ENCODE data around the gene IGLL1. TPM values are rescaled to one million over a fixed set of nuclear protein-coding genes. Genes with fewer than 3 reads are reported as not detected.

Gene IGLL1
- total RNA-seq, 1 donor from 2014 or later = not detected

DNA sequence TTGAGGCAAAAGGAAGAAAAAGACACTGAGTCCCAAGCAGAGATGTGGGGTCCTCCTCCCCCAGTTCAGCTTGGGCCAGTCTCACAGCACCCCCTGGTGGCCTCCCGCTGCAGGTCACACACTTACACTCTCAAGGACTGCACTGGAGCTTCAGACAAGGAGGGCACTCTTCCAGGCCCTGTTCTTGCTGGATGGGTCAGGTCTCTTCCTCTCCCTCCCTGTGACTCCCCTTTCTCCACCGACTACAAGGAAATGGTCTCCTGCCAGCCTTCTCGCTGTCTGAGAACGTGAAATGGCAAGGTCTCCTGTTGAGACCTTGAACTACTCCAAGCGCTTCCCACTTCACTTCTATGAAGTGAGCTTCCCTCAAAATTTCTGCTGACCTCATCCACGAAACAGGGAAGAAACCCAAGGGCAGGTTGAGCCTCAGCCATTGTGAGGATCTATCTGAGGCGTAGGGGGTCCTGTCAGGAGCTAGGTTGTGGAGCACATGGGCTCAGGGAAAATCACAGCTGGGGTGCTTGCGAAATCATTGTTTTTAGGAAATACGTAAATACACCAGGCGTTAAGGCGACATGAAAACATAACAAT lies 11.2 kb upstream of the IGLL1 start:
- no peak overlapping the region for H3K27ac Mint-ChIP-seq
- no peak overlapping the region for H3K9ac ChIP-seq
- H3K27me3 ChIP-seq = no peaks in the 10 kb centered on the region
- H3K4me2 ChIP-seq = no peak overlapping the region
- TF ChIP-seq EZH2phosphoT487 (IDR thresholded peaks at IDR 0.05) = no peak
- TF ChIP-seq, protein P1, sequence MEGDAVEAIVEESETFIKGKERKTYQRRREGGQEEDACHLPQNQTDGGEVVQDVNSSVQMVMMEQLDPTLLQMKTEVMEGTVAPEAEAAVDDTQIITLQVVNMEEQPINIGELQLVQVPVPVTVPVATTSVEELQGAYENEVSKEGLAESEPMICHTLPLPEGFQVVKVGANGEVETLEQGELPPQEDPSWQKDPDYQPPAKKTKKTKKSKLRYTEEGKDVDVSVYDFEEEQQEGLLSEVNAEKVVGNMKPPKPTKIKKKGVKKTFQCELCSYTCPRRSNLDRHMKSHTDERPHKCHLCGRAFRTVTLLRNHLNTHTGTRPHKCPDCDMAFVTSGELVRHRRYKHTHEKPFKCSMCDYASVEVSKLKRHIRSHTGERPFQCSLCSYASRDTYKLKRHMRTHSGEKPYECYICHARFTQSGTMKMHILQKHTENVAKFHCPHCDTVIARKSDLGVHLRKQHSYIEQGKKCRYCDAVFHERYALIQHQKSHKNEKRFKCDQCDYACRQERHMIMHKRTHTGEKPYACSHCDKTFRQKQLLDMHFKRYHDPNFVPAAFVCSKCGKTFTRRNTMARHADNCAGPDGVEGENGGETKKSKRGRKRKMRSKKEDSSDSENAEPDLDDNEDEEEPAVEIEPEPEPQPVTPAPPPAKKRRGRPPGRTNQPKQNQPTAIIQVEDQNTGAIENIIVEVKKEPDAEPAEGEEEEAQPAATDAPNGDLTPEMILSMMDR (IDR thresholded peaks at IDR 0.05) = peak; percentile 97
- H3K9me3 ChIP-seq (ENCODE audit: low read depth) = no peaks in the 10 kb centered on the region
- no peaks in the 10 kb centered on the region for H3K4me1 ChIP-seq
- peaks cover 3% of the 10 kb centered on the region for H3K4me1 Mint-ChIP-seq
- no peak overlapping the region for H3K27ac ChIP-seq
- no peaks in the 10 kb centered on the region for H3K36me3 ChIP-seq
- no peaks in the 10 kb centered on the region for H4K20me1 ChIP-seq (ENCODE audit: low read depth)
- H3F3A ChIP-seq (ENCODE audit: low read depth) = no peaks in the 10 kb centered on the region
- H3K9me3 Mint-ChIP-seq = peaks cover 9% of the 10 kb centered on the region
- peaks cover 2% of the 10 kb centered on the region for H3K36me3 Mint-ChIP-seq
- H2AFZ ChIP-seq (replicated peaks) = no peak overlapping the region
- H3K79me2 ChIP-seq (ENCODE audit: low read depth) = no peaks in the 10 kb centered on the region
- no peak overlapping the region for H3K4me3 ChIP-seq
- H3K27me3 Mint-ChIP-seq (ENCODE audit: insufficient read depth, low read depth) = peaks cover 20% of the 10 kb centered on the region
- H3K4me3 Mint-ChIP-seq = no peak overlapping the region
- DNase-seq (ENCODE audit: low spot score) = peak; percentile 82

DNA sequence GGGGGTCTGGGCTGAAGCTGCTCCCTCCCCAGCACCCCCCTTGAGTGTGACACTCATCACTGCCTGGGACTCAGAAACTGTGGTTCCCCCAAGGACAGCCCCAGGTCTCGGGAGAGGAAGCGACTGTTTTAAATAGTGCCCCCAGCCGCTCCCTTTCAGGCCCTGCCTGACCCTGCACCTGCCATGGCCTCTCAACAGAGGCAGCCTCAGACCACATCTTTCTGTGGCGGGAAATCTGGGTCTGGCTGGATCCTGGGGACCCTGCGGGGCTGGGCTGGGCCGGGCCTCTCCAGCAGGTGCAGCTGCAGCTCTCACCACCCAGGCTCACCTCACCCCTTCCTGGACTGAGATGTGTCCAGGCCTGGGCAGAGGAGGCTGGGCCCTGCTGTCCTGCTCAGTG lies 3.7 kb upstream of the IGLL1 start:
- no peak overlapping the region for H3K9ac ChIP-seq
- no peak for DNase-seq (ENCODE audit: low spot score)
- H3K9me3 ChIP-seq (ENCODE audit: low read depth) = no peaks in the 10 kb centered on the region
- H3K36me3 Mint-ChIP-seq = no peaks in the 10 kb centered on the region
- no peak overlapping the region for H3K4me3 Mint-ChIP-seq
- TF ChIP-seq EZH2 (IDR thresholded peaks at IDR 0.05) (no peak), EZH2phosphoT487 (IDR thresholded peaks at IDR 0.05) (no peak)
- TF ChIP-seq, protein P1 (IDR thresholded peaks at IDR 0.05) = no peak
- no peaks in the 10 kb centered on the region for H3K79me2 ChIP-seq (ENCODE audit: low read depth)
- H3K36me3 ChIP-seq = no peaks in the 10 kb centered on the region
- no peak overlapping the region for H3K27ac Mint-ChIP-seq
- H3K9me3 Mint-ChIP-seq = no peaks in the 10 kb centered on the region
- H3K4me2 ChIP-seq = no peak overlapping the region
- H3F3A ChIP-seq (ENCODE audit: low read depth) = no peaks in the 10 kb centered on the region
- H3K4me3 ChIP-seq = no peak overlapping the region
- H3K4me1 ChIP-seq = no peaks in the 10 kb centered on the region
- H2AFZ ChIP-seq (replicated peaks) = no peak overlapping the region
- H4K20me1 ChIP-seq (ENCODE audit: low read depth) = no peaks in the 10 kb centered on the region
- peaks cover 7% of the 10 kb centered on the region for H3K27me3 Mint-ChIP-seq (ENCODE audit: insufficient read depth, low read depth)
- peaks cover 2% of the 10 kb centered on the region for H3K4me1 Mint-ChIP-seq
- no peak overlapping the region for H3K27ac ChIP-seq
- H3K27me3 ChIP-seq = no peaks in the 10 kb centered on the region

DNA sequence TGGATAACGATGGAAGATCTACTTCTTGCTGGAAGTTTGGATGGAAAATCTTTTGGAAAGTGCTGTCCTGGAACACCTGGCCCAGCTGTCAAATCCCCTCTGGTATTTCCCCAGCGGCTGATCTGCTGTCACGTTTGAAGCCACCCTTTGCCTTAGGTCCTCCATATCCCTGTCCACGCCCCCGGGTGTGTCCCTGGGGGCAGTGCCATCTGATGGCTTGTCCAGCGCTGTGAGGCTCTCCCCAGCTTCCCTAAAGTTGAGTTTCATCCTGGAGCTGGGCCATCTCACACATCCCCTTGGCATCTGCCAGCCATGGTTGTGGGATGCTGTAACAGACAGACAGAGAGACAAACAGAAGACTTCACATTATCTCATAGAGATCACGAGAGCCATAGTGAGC lies 3.1 kb upstream of the IGLL1 start:
- no peak for DNase-seq (ENCODE audit: low spot score)
- Histone ChIP-seq H3K9ac (no peak overlapping the region), H3K4me3 (no peak overlapping the region), H3K4me1 (no peaks in the 10 kb centered on the region), H2AFZ (replicated peaks) (no peak overlapping the region), H3K27ac (no peak overlapping the region), H3K9me3 (ENCODE audit: low read depth) (no peaks in the 10 kb centered on the region), H3F3A (ENCODE audit: low read depth) (no peaks in the 10 kb centered on the region), H4K20me1 (ENCODE audit: low read depth) (no peaks in the 10 kb centered on the region), H3K79me2 (ENCODE audit: low read depth) (no peaks in the 10 kb centered on the region), H3K4me2 (no peak overlapping the region), H3K36me3 (no peaks in the 10 kb centered on the region), H3K27me3 (no peaks in the 10 kb centered on the region)
- peaks cover 9% of the 10 kb centered on the region for H3K27me3 Mint-ChIP-seq (ENCODE audit: insufficient read depth, low read depth)
- H3K36me3 Mint-ChIP-seq = no peaks in the 10 kb centered on the region
- peak overlapping the region; percentile 34 for H3K27ac Mint-ChIP-seq
- peaks cover 2% of the 10 kb centered on the region for H3K4me1 Mint-ChIP-seq
- no peak overlapping the region for H3K4me3 Mint-ChIP-seq
- TF ChIP-seq, protein P1 (IDR thresholded peaks at IDR 0.05) = no peak
- no peaks in the 10 kb centered on the region for H3K9me3 Mint-ChIP-seq

Data from neural progenitor cell (in vitro differentiated cells).